DOHH2 (cell line): Measurements from ENCODE around the gene LETM1.

Experiments used
- H3F3A ChIP-seq: fragments of 200-600 bp; sonication (generic), shearing (Covaris generic); 2 replicates; pipeline ENCODE4 v1.6.0; 2016; ENCODE audit warnings: antibody characterized with exemption, mild to moderate bottlenecking; ENCODE audit not compliant: control insufficient read depth, insufficient read depth
- H3K27ac ChIP-seq: fragments of 200-600 bp; sonication (generic); 2 replicates; pipeline ENCODE4 v1.5.1; 2014; ENCODE audit warnings: low read depth, mild to moderate bottlenecking, low read length, moderate library complexity
- H3K27me3 ChIP-seq: fragments of 200-600 bp; sonication (generic); 2 replicates; pipeline ENCODE4 v1.6.1; 2014; ENCODE audit warnings: mild to moderate bottlenecking, low read length, mixed read lengths; ENCODE audit not compliant: control insufficient read depth
- H3K36me3 ChIP-seq: fragments of 200-600 bp; sonication (generic); 2 replicates; pipeline ENCODE4 v1.6.1; 2014; ENCODE audit warnings: mild to moderate bottlenecking, low read length, moderate library complexity, mixed read lengths; ENCODE audit not compliant: control insufficient read depth
- H3K4me1 ChIP-seq: fragments of 200-600 bp; sonication (generic); 2 replicates; pipeline ENCODE4 v1.6.1; 2014; ENCODE audit warnings: mild to moderate bottlenecking, low read length, mixed read lengths; ENCODE audit not compliant: control insufficient read depth
- H3K4me2 ChIP-seq: fragments of 200-600 bp; sonication (generic); 2 replicates; pipeline ENCODE4 v1.6.0; 2014; ENCODE audit warnings: mild to moderate bottlenecking, low read length, moderate library complexity
- H3K4me3 ChIP-seq: fragments of 200-600 bp; sonication (generic); 2 replicates; pipeline ENCODE4 v1.5.1; 2014; ENCODE audit warnings: mild to moderate bottlenecking, low read length, mixed read lengths
- H3K79me2 ChIP-seq: fragments of 200-600 bp; sonication (generic); 2 replicates; pipeline ENCODE4 v1.6.1; 2014; ENCODE audit warnings: mild to moderate bottlenecking, low read length, mixed read lengths; ENCODE audit not compliant: control insufficient read depth
- H3K9me2 ChIP-seq: fragments of 200-600 bp; sonication (generic); replicated peaks from 2 replicates; pipeline ENCODE4 v1.6.1; 2014; ENCODE audit warnings: mild to moderate bottlenecking, low read length, mixed read lengths; ENCODE audit not compliant: control insufficient read depth
- H3K9me3 ChIP-seq: fragments of 200-600 bp; sonication (generic); 2 replicates; pipeline ENCODE4 v1.6.1; 2014; ENCODE audit warnings: antibody characterized with exemption, low read length, mixed read lengths; ENCODE audit not compliant: control insufficient read depth, insufficient read depth
- H4K20me1 ChIP-seq: fragments of 200-600 bp; sonication (generic); 2 replicates; pipeline ENCODE4 v1.6.0; 2014; ENCODE audit warnings: low read depth, mild to moderate bottlenecking, antibody characterized with exemption, low read length, moderate library complexity; ENCODE audit not compliant: control insufficient read depth, insufficient read depth
- CTCF ChIP-seq: fragments of 200-600 bp; sonication (generic); IDR thresholded peaks from one replicate; pipeline ENCODE4 v1.5.1; 2014; ENCODE audit warnings: antibody characterized with exemption, mild to moderate bottlenecking, low read depth, low read length; ENCODE audit not compliant: poor library complexity, severe bottlenecking
- EZH2phosphoT487 ChIP-seq: fragments of 200-600 bp; sonication (generic); IDR thresholded peaks from 2 replicates; pipeline ENCODE4 v1.6.1; 2017; ENCODE audit warnings: borderline replicate concordance, mild to moderate bottlenecking, antibody characterized with exemption, low read length, moderate library complexity, mixed read lengths

LETM1 gene

GRCh38 chr4:1784789-1785591 is 71.0 kb downstream of the LETM1 start:
- no peak for TF ChIP-seq EZH2phosphoT487
- no peak for TF ChIP-seq CTCF
- H3K27ac ChIP-seq: no peak overlapping the region
- no peaks in the 10 kb centered on the region for H3K9me3 ChIP-seq
- H3K4me1 ChIP-seq: no peaks in the 10 kb centered on the region; the same call in 1 of the 2 replicates
- no peak overlapping the region for H3K4me3 ChIP-seq
- H3F3A ChIP-seq: no peaks in the 10 kb centered on the region
- H4K20me1 ChIP-seq: no peaks in the 10 kb centered on the region; the same call in 1 of the 2 replicates
- no peaks in the 10 kb centered on the region for H3K36me3 ChIP-seq
- no peak overlapping the region for H3K4me2 ChIP-seq
- no peaks in the 10 kb centered on the region for H3K79me2 ChIP-seq
- H3K27me3 ChIP-seq: no peaks in the 10 kb centered on the region; the same call in 1 of the 2 replicates
- no peaks in the 10 kb centered on the region for H3K9me2 ChIP-seq

GRCh38 chr4:1784395-1784788 is 71.6 kb downstream of the LETM1 start:
- H3K4me3 ChIP-seq: no peak overlapping the region
- no peaks in the 10 kb centered on the region for H3K27me3 ChIP-seq
- H3K79me2 ChIP-seq: no peaks in the 10 kb centered on the region
- H3K9me2 ChIP-seq: no peaks in the 10 kb centered on the region
- H3K9me3 ChIP-seq: no peaks in the 10 kb centered on the region
- no peak overlapping the region for H3K27ac ChIP-seq
- TF ChIP-seq EZH2phosphoT487 (no peak), CTCF (no peak)
- H3F3A ChIP-seq: no peaks in the 10 kb centered on the region
- no peaks in the 10 kb centered on the region; the same call in 1 of the 2 replicates for H3K4me1 ChIP-seq
- no peaks in the 10 kb centered on the region for H4K20me1 ChIP-seq
- no peaks in the 10 kb centered on the region for H3K36me3 ChIP-seq
- no peak overlapping the region for H3K4me2 ChIP-seq

GRCh38 chr4:1783970-1784369 is 72.0 kb downstream of the LETM1 start:
- Histone ChIP-seq H3K27ac (no peak overlapping the region), H3K4me2 (no peak overlapping the region), H3K4me3 (no peak overlapping the region), H4K20me1 (no peaks in the 10 kb centered on the region), H3K79me2 (no peaks in the 10 kb centered on the region), H3K9me2 (no peaks in the 10 kb centered on the region), H3K4me1 (no peaks in the 10 kb centered on the region; the same call in 1 of the 2 replicates), H3K9me3 (no peaks in the 10 kb centered on the region), H3K27me3 (no peaks in the 10 kb centered on the region), H3K36me3 (no peaks in the 10 kb centered on the region), H3F3A (no peaks in the 10 kb centered on the region)
- TF ChIP-seq EZH2phosphoT487: no peak
- TF ChIP-seq CTCF: no peak
